PC-3 (cell line): Measurements from ENCODE around the gene TSN.

Experiments
- CTCF ChIP-seq: fragments of 300-600 bp; sonication (generic); conservative IDR thresholded peaks from 2 replicates; pipeline ENCODE4 v1.5.1; 2017; ENCODE audit warnings: antibody characterized with exemption, low read depth, mild to moderate bottlenecking, low read length
- EZH2 ChIP-seq: fragments of 300-600 bp; sonication (generic); IDR thresholded peaks from one replicate; pipeline ENCODE4 v1.6.1; 2017; ENCODE audit warnings: antibody characterized with exemption, mild to moderate bottlenecking, low read length; ENCODE audit not compliant: unreplicated experiment
- EZH2phosphoT487 ChIP-seq: fragments of 300-600 bp; sonication (generic); IDR thresholded peaks from 2 replicates; pipeline ENCODE4 v1.6.1; 2018; ENCODE audit warnings: mild to moderate bottlenecking, antibody characterized with exemption, low read length, borderline replicate concordance

DNA sequence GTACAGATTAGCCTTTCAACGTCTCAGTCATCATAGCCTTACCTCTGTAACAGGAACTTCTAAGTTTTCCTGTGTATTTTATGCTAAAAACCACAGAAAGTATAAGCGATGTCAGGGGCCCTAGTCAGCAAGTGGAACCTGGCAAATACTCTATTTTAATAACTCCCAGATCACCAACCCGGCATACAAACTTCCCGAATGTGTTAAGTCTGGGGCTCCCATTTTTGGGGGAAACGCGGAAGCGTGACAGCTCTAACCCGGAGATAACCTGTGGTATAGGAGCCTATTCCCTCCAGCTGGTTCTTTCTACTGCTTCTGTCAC, 19.4 kb upstream of the TSN start:
- TF ChIP-seq CTCF (no peak), EZH2 (no peak), EZH2phosphoT487 (no peak)
